Naive thymus-derived CD8-positive, alpha-beta T cell (primary cell): ENCODE results near the gene RAB5B. TPM values are rescaled to one million over a fixed set of nuclear protein-coding genes. Genes with fewer than 3 reads are reported as not detected.
"Not testable (repeated sequence)": the region's sequence is repeated elsewhere in the genome, so short reads cannot be mapped to it uniquely, and the experiment has no call there.

ENCODE experiments used
- ATAC-seq, 2 donors: fragments of 150-1000 bp; cut with Tn5 transposase in 1 of 2; sonication (Bioruptor Pico), chemical (Tn5 transposase) in 1 of 2; 1 replicate in 1 of 2; 2 replicates in 1 of 2; pipeline ENCODE4 v1.10.0; 2021; ENCODE audit warnings: mild to moderate bottlenecking in 2 of 2, moderate library complexity in 2 of 2
- POLR2A ChIA-PET: fragments of 350-600 bp; sonication (Branson Sonifier 250); formaldehyde crosslinking; loops from one replicate; lab custom pipeline; 2021; ENCODE audit warnings: antibody characterized with exemption; lab: Charles Lee
- DNase-seq, 10 donors: peaks; one replicate each; pipeline versions ENCODE4 v3.0.0 to v3.0.0-alpha.2; 2020 to 2022
- H3K27ac Mint-ChIP-seq, 10 donors: one replicate each; pipeline ENCODE4 v1.8.0; 2020 to 2022; ENCODE audit warnings: mild to moderate bottlenecking in 10 of 10, mixed read lengths in 10 of 10, moderate library complexity in 4 of 10, inconsistent platforms in 1 of 10
- H3K27me3 Mint-ChIP-seq, 5 donors: one replicate each; pipeline ENCODE4 v1.8.0; 2021 to 2022; ENCODE audit warnings: mixed read lengths in 5 of 5
- H3K36me3 Mint-ChIP-seq, 3 donors: one replicate each; pipeline ENCODE4 v1.8.0; 2020 to 2022; ENCODE audit warnings: mixed read lengths in 3 of 3, mild to moderate bottlenecking in 2 of 3, inconsistent platforms in 1 of 3
- H3K4me1 Mint-ChIP-seq, 4 donors: one replicate each; pipeline ENCODE4 v1.8.0; 2021 to 2022; ENCODE audit warnings: mixed read lengths in 4 of 4
- H3K4me3 Mint-ChIP-seq, 10 donors: one replicate each; pipeline ENCODE4 v1.8.0; 2020 to 2022; ENCODE audit warnings: mild to moderate bottlenecking in 10 of 10, mixed read lengths in 10 of 10, moderate library complexity in 6 of 10, inconsistent platforms in 1 of 10
- H3K9me3 Mint-ChIP-seq, 9 donors: one replicate each; pipeline ENCODE4 v1.8.0; 2020 to 2022; ENCODE audit warnings: mixed read lengths in 9 of 9, mild to moderate bottlenecking in 3 of 9, inconsistent platforms in 1 of 9, moderate library complexity in 1 of 9
- polyA plus RNA-seq, 3 donors: library from polyadenylated mRNA; unstranded; fragments of 300-500 nt; fragmentation: Illumina TruSeq; gene quantifications; one replicate each; pipeline ENCODE4 v1.2.3, GENCODE V29; 2021
- total RNA-seq, 8 experiments: library from RNA in 2 of 8; stranded (reverse) in 2 of 8; gene quantifications; one replicate each; pipeline ENCODE4 v1.2.3 and lab custom pipeline; 2021 to 2026

RAB5B gene
- total and polyA plus RNA-seq, 5 experiments from 2014 or later, result 61.6 to 95.2 (median 69.4) TPM

GRCh38 chr12:55970775-55971174 is 3.1 kb upstream of the RAB5B start:
- peak overlapping the region in 3 of 10 donors; percentile 17 to 69 (median 46) for H3K27ac Mint-ChIP-seq
- no peaks in the 10 kb centered on the region for H3K9me3 Mint-ChIP-seq
- peaks cover 21 to 33% (median 25%) of the 10 kb centered on the region in 4 donors for H3K4me1 Mint-ChIP-seq
- H3K36me3 Mint-ChIP-seq, result peaks cover 0 to 7% (median 0%) of the 10 kb centered on the region in 3 donors
- ATAC-seq (no peak), DNase-seq (no peak)
- peak overlapping the region in 2 of 10 donors; percentile 1 to 20 for H3K4me3 Mint-ChIP-seq
- no peaks in the 10 kb centered on the region for H3K27me3 Mint-ChIP-seq
- POLR2A ChIA-PET, result interaction anchor here (0.7 to 1.4 kb wide), 3 partner anchors 41 to 159 kb away, joined by 3 to 8 read pairs (median 5); partner anchors contain the start of gene DNAJC14

GRCh38 chr12:55972042-55972441 is 1.8 kb upstream of the RAB5B start:
- POLR2A ChIA-PET, result interaction anchor here (0.6 to 3.6 kb wide), 2 partner anchors 154 to 295 kb away, joined by 3 to 41 read pairs; partner anchors contain the start of genes ORMDL2 and SARNP

DNA sequence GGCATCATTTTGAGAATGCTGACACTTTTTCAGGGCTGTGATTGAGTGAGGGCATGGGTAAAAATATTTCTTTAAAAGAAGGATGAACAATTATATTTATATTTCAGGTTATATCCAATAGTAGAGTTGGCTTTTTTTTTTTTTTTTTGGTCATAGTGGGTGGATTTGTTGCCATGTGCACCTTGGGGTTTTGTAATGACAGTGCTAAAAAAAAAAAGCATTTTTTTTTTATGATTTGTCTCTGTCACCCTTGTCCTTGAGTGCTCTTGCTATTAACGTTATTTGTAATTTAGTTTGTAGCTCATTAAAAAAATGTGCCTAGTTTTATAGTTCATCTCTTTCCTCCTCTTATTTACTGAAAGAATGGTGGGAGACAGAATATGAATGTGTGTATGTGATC is 1.4 kb upstream of the RAB5B start:
- no peaks in the 10 kb centered on the region for H3K9me3 Mint-ChIP-seq
- peak overlapping the region in 3 of 10 donors; percentile 11 to 37 (median 25) for H3K4me3 Mint-ChIP-seq
- H3K27me3 Mint-ChIP-seq, result no peaks in the 10 kb centered on the region
- peak overlapping the region in 5 of 10 donors; percentile 1 to 65 (median 37) for H3K27ac Mint-ChIP-seq
- ATAC-seq (no peak), DNase-seq (no peak)
- H3K4me1 Mint-ChIP-seq, result peaks cover 13 to 31% (median 24%) of the 10 kb centered on the region in 4 donors
- peaks cover 0 to 19% (median 3%) of the 10 kb centered on the region in 3 donors for H3K36me3 Mint-ChIP-seq
- POLR2A ChIA-PET, result interaction anchor here (0.6 to 3.6 kb wide), 4 partner anchors 11 to 295 kb away, joined by 3 to 41 read pairs (median 17); partner anchors contain the start of genes ORMDL2 and SARNP

More at GRCh38 chr12:55972042-55972441, 1.8 kb upstream of the RAB5B start:
- no peaks in the 10 kb centered on the region for H3K27me3 Mint-ChIP-seq
- peaks cover 0 to 16% (median 3%) of the 10 kb centered on the region in 3 donors for H3K36me3 Mint-ChIP-seq
- no peaks in the 10 kb centered on the region for H3K9me3 Mint-ChIP-seq
- DNase-seq (no peak), ATAC-seq (no peak)
- peak overlapping the region in 6 of 10 donors; percentile 1 to 65 (median 30) for H3K27ac Mint-ChIP-seq
- H3K4me1 Mint-ChIP-seq, result peaks cover 13 to 31% (median 24%) of the 10 kb centered on the region in 4 donors
- peak overlapping the region in 3 of 10 donors; percentile 11 to 37 (median 25) for H3K4me3 Mint-ChIP-seq

- Mint-ChIP-seq H3K27me3 (no peaks in the 10 kb centered on the region), H3K9me3 (no peaks in the 10 kb centered on the region), H3K4me3 (no peak overlapping the region), H3K4me1 (peaks cover 12 to 30% (median 23%) of the 10 kb centered on the region in 4 donors), H3K36me3 (peaks cover 0 to 25% (median 3%) of the 10 kb centered on the region in 3 donors), H3K27ac (no peak overlapping the region)
- DNase-seq, result peak in 1 of 10 donors; percentile 29
- ATAC-seq, result no peak
- POLR2A ChIA-PET, result interaction anchor here (0.7 to 3.6 kb wide), 36 partner anchors 8 to 752 kb away, joined by 3 to 50 read pairs (median 6); partner anchors contain the start of genes BLOC1S1, CNPY2, COQ10A and DGKA
These were observed 823 bp upstream of the RAB5B start for GRCh38 chr12:55972911-55973598.

DNA sequence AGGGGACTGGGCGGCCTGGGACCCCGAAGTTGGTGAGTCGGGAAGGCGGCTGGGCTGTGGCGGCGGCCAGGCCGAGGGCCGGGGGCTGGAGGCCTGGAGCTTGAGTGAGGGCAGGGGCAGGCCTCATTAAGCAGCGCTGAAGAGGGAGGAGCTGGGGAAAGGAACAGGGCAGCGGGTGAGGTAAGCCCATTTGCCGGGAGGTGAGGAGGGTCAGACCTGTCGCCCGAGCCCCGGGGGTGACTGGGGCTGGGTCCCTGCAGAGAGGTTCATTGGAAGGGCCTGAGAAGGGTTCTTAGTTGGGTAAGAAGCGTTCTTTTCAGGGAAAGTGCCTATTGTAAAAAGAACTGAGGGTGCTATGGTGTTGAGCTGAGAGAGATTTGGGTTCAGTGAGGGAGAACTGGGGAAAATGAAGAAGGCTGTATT is 441 bp downstream of the RAB5B start:
- Mint-ChIP-seq H3K27me3 (no peaks in the 10 kb centered on the region), H3K27ac (no peak overlapping the region), H3K4me3 (no peak overlapping the region), H3K9me3 (no peaks in the 10 kb centered on the region), H3K36me3 (peaks cover 0 to 34% (median 3%) of the 10 kb centered on the region in 3 donors), H3K4me1 (peaks cover 10 to 33% (median 29%) of the 10 kb centered on the region in 4 donors)
- POLR2A ChIA-PET, result interaction anchor here (0.5 to 3.6 kb wide), 38 partner anchors 10 to 751 kb away, joined by 3 to 50 read pairs (median 5); partner anchors contain the start of genes BLOC1S1, CNPY2, COQ10A and DGKA
- peak in 1 of 10 donors; percentile 22 for DNase-seq
- peak in 1 of 2 donors; percentile 7 for ATAC-seq

DNA sequence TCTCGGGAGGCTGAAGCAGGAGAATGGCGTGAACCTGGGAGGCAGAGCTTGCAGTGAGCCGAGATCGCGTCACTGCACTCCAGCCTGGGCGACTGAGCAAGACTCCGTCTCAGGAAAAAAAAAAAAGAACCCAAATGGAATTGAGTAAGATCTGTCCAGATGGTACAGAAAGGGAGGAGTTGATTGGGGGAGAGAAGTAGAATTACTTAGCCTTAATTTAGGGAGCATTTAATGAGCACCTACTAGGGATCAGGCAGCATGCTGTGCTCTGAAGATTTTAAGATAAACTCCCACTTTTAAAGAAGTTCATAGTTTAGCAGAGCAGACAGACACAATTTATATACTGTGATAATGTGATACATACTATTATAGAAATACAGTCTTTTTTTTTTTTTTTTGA is 4.5 kb downstream of the RAB5B start:
- POLR2A ChIA-PET, result interaction anchor here (1.0 kb wide), 1 partner anchor 10 kb away, joined by 8 read pairs; no protein-coding TSS in a partner anchor
- H3K36me3 Mint-ChIP-seq, result peaks cover 0 to 51% (median 11%) of the 10 kb centered on the region in 3 donors
- H3K9me3 Mint-ChIP-seq, result no peaks in the 10 kb centered on the region
- H3K4me3 Mint-ChIP-seq, result no peak overlapping the region
- H3K27me3 Mint-ChIP-seq, result no peaks in the 10 kb centered on the region
- no peak for ATAC-seq
- H3K4me1 Mint-ChIP-seq, result peaks cover 14 to 51% (median 47%) of the 10 kb centered on the region in 4 donors
- peak overlapping the region in 2 of 10 donors; percentile 65 to 76 for H3K27ac Mint-ChIP-seq
- DNase-seq, result no peak

DNA sequence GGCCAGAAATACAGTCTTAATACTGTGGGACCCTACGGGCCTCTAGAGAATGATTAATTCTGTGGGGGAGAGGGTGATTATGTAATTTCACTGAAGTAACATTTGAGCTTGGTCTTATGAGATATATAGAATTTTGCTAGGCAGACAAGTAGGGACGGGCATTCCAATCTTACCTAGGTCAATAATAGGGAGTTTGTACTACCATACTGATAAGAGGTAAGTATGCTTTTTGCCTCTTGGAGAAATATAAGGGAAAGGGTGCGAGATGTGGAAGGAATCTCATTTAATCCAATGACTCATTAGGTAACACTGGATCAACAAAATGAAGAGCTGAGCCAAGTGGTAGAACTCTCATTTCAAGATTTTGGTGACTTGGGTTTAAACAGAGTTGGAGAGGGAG is 5.2 kb downstream of the RAB5B start:
- peaks cover 14 to 57% (median 47%) of the 10 kb centered on the region in 4 donors for H3K4me1 Mint-ChIP-seq
- no peaks in the 10 kb centered on the region for H3K9me3 Mint-ChIP-seq
- no peak for ATAC-seq
- POLR2A ChIA-PET, result no interaction called here
- H3K27me3 Mint-ChIP-seq, result no peaks in the 10 kb centered on the region
- no peak for DNase-seq
- H3K36me3 Mint-ChIP-seq, result peaks cover 0 to 58% (median 11%) of the 10 kb centered on the region in 3 donors
- H3K27ac Mint-ChIP-seq, result peak overlapping the region in 2 of 10 donors; percentile 39 to 49
- H3K4me3 Mint-ChIP-seq, result no peak overlapping the region

- not testable (repeated sequence) for H3K9me3 Mint-ChIP-seq
These were observed 8.0 kb downstream of the RAB5B start for GRCh38 chr12:55981882-55982281.

DNA sequence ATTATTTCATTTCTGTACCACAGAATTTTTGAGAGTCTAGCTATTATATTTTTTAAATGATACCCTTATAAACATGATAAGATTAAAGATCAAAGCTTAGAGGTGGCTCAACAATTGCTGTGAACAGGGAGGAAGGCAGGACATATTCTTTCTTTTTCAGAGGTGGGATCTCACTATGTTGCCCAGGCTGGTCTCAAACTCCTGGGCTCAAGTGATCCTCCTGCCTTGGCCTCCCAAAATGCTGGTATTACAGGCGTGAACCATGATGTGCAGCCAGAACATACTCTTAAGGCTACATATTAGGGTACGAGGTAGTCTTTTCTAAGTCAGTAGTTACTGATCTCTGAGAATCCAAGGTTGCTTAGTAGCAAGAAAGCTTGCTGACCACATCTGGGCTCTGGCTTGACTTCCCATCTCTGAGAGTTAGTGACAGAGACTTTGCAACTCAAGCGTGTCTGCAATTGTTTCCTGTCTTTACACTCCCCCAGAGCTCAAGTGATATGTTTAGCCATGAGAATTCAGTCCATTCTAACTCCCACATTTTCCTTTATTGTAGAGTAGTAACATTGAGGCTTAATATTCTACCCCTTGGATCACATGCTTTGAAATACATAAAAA is 8.6 kb downstream of the RAB5B start:
- ATAC-seq, result no peak
- no peak for DNase-seq
- Mint-ChIP-seq H3K27me3 (no peaks in the 10 kb centered on the region), H3K4me3 (no peak overlapping the region), H3K36me3 (peaks cover 0 to 74% (median 8%) of the 10 kb centered on the region in 3 donors), H3K27ac (peak overlapping the region in 5 of 10 donors; percentile 8 to 48 (median 29)), H3K4me1 (peaks cover 12 to 41% (median 35%) of the 10 kb centered on the region in 4 donors), H3K9me3 (no peaks in the 10 kb centered on the region)
- POLR2A ChIA-PET, result interaction anchor here (0.6 to 5.2 kb wide), 4 partner anchors 9 to 157 kb away, joined by 3 to 29 read pairs (median 4); partner anchors contain the start of genes PYM1 and RAB5B

More at GRCh38 chr12:55981882-55982281, 8.0 kb downstream of the RAB5B start:
- not testable (repeated sequence) for ATAC-seq, H3K27me3 Mint-ChIP-seq, DNase-seq, H3K4me3 Mint-ChIP-seq
- peaks cover 0 to 76% (median 8%) of the 10 kb centered on the region in 3 donors for H3K36me3 Mint-ChIP-seq
- H3K4me1 Mint-ChIP-seq, result peaks cover 12 to 47% (median 41%) of the 10 kb centered on the region in 4 donors
- H3K27ac Mint-ChIP-seq, result peak overlapping the region in 1 of 10 donors; percentile 24
- POLR2A ChIA-PET, result interaction anchor here (0.6 to 5.2 kb wide), 5 partner anchors 8 to 157 kb away, joined by 3 to 29 read pairs (median 4); partner anchors contain the start of genes PYM1 and RAB5B

- H3K4me1 Mint-ChIP-seq, result peaks cover 8 to 36% (median 27%) of the 10 kb centered on the region in 4 donors
- H3K27me3 Mint-ChIP-seq, result no peaks in the 10 kb centered on the region
- POLR2A ChIA-PET, result interaction anchor here (0.6 to 5.2 kb wide), 3 partner anchors 9 to 31 kb away, joined by 3 to 29 read pairs (median 4); partner anchors contain the start of gene RAB5B
- DNase-seq (no peak), ATAC-seq (no peak)
- H3K4me3 Mint-ChIP-seq, result no peak overlapping the region
- peaks cover 0 to 73% (median 8%) of the 10 kb centered on the region in 3 donors for H3K36me3 Mint-ChIP-seq
- no peaks in the 10 kb centered on the region for H3K9me3 Mint-ChIP-seq
- peak overlapping the region in 2 of 10 donors; percentile 27 to 29 for H3K27ac Mint-ChIP-seq
These were observed 9.5 kb downstream of the RAB5B start for GRCh38 chr12:55983232-55983842.

GRCh38 chr12:55984861-55985260 is 11.0 kb downstream of the RAB5B start:
- Mint-ChIP-seq H3K27me3 (no peaks in the 10 kb centered on the region), H3K27ac (no peak overlapping the region), H3K4me3 (no peak overlapping the region), H3K4me1 (peaks cover 8 to 26% (median 18%) of the 10 kb centered on the region in 4 donors), H3K9me3 (no peaks in the 10 kb centered on the region), H3K36me3 (peaks cover 0 to 76% (median 10%) of the 10 kb centered on the region in 3 donors)
- POLR2A ChIA-PET, result interaction anchor here (0.5 to 5.2 kb wide), 3 partner anchors 9 to 198 kb away, joined by 3 to 29 read pairs (median 3); partner anchors contain the start of gene RAB5B
- ATAC-seq, result no peak
- DNase-seq, result no peak
